ENCODE measurements around the gene PLEKHM3.
"Not testable (repeated sequence)": the region's sequence is repeated elsewhere in the genome, so short reads cannot be mapped to it uniquely, and the experiment has no call there.

PLEKHM3 gene

GRCh38 chr2:207819839-207820784 lies 205.2 kb downstream of the PLEKHM3 start:
- DNase-seq (ENCODE audit: low read depth): no peak

DNA sequence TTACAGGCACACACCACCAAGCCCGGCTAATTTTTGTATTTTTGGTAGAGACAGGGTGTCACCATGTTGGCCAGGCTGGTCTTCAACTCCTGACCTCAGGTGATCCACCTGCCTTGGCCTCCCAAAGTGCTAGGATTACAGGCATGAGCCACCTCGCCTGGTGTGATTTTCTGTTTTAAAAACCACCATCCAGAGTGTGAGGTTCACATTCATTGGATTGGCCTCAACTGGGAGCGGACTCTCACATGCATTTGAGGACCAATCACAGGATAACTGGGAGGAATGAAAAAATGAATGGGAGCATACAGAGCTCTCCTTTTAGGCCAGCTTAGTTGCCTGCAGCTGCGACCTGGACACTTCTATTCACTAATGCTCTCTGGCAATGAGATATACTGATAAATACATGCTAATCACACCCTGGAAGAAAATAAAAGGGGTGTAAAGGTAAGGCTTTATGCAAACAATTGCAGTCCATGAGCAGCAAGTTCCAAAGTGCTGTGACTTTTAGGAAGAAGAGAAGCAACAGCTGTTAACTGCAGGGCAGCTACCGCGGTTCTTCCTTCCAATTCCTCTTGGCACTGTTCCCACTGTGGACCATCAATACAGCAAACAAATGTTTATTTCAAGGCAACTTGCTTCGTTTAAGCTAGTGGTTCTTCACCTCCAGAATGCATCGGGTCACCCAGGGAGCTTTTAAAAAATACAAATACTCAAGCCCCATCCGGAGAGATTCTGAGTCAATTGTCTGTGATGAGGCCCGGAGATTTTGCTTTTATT lies 206.1 kb downstream of the PLEKHM3 start:
- DNase-seq (ENCODE audit: low read depth): no peak

- DNase-seq (ENCODE audit: low read depth): no peak
These were observed 208.8 kb downstream of the PLEKHM3 start for GRCh38 chr2:207816546-207816945.

DNA sequence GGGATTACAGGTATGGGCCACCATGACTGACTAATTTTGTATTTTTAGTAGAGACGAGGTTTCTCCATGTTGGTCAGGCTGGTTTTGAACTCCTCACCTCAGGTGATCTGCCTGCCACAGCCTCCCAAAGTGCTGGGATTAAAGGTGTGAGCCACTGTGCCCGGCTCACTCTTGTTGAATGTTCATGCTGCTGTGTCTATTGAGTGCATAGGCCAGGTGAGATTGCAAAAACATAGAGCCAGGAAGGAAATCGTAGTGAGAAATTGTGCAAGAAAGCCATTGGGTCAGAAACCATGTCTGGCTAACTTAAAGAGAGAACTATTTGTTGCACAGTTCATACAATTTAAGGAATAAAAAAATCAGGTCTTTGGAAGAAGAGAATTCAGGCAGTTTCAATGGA lies 210.1 kb downstream of the PLEKHM3 start:
- DNase-seq (ENCODE audit: low read depth): no peak

DNA sequence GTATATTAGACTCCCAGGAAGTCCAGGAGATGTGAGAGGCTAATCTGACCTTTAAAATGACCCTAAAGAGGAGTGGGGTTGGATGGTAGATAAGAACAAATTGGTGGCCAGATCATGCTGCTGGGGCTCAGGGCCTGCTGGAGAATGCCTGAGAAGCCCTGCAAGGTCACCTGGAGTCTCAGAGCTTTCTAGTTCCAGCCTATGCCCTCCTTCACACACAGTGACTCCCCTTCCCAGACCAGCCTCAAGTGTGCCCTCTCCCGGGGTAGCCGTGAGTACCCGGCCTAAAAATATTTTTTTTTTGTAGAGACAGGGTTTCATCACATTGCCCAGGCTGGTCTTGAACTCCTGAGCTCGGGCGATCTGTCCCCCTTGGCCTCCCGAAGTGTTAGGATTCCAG lies 211.4 kb downstream of the PLEKHM3 start:
- DNase-seq (ENCODE audit: low read depth): no peak

GRCh38 chr2:207813221-207813916 lies 212.0 kb downstream of the PLEKHM3 start:
- DNase-seq (ENCODE audit: low read depth): no peak

DNA sequence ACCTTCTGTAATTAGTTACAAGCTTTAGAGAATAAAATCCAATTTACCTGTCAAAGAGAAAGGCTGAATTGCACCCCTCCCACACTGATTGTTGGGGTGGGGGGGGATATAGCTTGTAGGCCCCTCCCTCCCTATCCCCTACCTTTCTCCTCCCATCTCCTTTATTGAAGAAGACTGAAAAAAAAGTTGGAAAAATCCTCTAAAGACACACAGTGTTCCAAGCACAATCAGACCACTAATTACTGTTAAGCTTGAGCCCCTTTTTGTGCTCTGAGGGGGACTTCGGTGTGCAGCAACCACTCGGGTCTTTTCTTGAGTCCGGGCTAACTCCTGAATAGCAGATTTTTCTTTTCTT lies 212.6 kb downstream of the PLEKHM3 start:
- DNase-seq (ENCODE audit: low read depth): no peak

DNA sequence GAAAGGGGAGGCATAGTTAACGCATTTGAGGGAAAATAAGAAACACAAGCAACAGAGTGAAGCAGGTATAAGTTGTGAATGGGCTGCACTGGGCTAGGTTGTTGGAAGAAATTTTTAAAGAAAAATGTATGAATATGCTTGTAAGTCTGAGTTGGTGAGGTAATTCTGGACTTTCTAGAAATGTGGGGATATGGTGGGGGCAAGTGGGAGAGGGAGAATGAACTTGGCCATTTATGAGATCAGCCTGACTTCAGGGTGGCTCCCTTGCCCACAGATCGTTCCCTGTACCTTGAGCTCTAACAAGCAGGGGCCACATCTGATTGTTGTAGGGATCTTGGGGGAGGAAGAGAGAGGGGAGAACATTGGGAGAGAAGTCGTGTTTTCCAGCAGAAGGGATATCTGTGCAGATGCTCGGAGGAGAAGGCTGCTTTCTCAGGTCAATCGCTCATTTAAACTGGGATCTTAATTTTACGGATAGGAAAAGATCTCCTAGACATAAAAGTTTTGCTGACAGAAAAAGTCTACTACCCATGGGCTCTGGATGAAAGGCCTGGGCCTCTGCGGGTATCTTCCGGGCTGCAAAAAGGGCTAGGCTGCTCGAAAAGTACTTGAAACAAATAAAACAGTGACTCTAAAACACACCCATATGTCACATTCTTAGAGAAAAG lies 213.1 kb downstream of the PLEKHM3 start:
- no peak for DNase-seq (ENCODE audit: low read depth)

DNA sequence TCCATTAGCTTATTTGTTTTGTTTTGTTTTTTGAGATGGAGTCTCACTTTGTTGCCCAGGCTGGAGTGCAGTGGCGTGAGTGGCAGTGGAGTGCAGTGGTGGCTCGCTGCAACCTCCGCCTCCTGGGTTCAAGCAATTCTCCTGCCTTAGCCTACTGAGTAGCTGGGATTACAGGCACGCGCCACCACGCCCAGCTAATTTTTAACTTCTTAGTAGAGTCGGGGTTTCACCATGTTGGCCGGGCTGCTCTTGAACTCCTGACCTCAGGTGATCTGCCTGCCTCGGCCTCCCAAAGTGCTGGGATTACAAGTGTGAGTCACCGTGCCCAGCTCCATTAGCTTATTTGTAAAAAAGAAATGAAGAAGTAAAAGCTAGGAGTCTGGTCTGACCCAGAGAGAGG lies 213.7 kb downstream of the PLEKHM3 start:
- DNase-seq (ENCODE audit: low read depth): not testable (repeated sequence)

GRCh38 chr2:207810200-207810788 lies 215.0 kb downstream of the PLEKHM3 start:
- no peak for DNase-seq (ENCODE audit: low read depth)

DNA sequence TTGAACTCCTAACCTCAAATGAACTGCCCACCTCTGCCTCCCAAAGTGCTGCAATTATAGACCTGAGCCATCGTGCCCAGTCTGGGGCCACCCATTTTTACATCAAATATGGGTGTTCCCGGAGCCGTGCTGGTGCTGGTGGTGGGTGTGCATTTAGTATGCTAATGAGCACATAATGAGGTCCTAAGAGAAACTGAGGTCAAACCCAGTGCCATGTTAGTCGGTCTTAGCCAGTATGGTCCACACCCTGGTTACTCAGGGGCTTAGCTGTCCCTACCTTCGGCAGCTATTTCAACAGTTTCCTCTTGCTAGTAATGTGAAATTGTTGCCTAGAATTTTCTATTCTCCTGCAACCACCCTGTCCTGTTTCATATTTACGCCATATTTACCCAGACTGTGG lies 217.2 kb downstream of the PLEKHM3 start:
- no peak for DNase-seq (ENCODE audit: low read depth)

- no peak for DNase-seq (ENCODE audit: low read depth)
These were observed 217.8 kb downstream of the PLEKHM3 start for GRCh38 chr2:207807516-207807915.

- DNase-seq (ENCODE audit: low read depth): no peak
These were observed 219.6 kb downstream of the PLEKHM3 start for GRCh38 chr2:207805566-207806226.

GRCh38 chr2:207802650-207803049 lies 222.7 kb downstream of the PLEKHM3 start:
- DNase-seq (ENCODE audit: low read depth): no peak

DNA sequence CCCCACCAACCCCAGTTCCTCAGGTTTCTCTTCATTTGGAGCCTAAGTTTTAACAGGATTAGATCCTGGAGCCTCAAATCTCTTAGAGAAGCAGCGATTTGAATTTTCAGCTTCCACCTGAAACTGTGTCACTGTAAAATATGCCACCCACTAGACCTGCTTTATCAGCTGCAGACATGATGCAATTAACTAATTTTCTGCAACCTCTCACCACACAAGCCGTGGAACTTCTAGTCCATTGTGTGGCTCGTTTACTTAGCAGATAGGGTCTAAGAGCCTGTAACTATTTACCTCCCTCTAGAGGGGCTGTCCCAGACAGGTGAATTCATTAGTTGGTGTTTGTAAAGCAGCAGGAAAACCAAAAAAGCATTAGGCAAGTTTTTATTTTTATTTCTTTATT lies 224.1 kb downstream of the PLEKHM3 start:
- no peak for DNase-seq (ENCODE audit: low read depth)

GRCh38 chr2:207796585-207797350 lies 228.6 kb downstream of the PLEKHM3 start:
- DNase-seq (ENCODE audit: low read depth): no peak

- DNase-seq (ENCODE audit: low read depth): no peak
These were observed 233.0 kb downstream of the PLEKHM3 start for GRCh38 chr2:207792244-207792785.

DNA sequence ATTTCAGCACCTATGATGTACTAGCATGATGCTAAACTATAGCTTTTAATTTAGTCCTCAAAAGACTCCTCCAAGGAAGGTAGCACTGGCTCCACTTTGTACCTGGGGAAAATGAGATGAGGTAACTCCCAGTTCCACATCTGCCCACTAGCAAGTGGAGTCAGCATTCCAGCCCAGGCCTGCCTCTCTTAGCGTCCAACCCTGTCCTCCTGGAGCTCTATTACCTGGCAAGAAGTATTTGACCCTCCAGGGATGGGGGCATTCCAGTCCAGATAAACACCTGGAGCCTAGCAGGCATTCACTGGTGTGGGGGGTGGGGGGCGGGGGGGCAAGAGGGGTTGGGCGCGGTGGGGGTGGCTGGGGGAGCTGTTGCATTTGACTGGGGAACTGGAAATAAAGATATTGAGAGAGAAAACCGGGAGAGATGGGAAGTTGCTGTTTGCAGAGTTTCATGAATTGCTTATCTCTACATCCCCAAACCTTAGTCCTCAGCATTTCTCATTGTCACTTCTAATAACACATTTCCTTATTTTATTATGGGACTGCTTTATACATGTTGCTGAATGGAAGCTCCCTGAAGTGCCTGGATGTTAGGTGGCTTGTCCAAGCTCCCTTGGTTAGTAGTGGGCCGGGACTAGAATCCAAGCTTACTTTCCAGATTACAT lies 233.6 kb downstream of the PLEKHM3 start:
- no peak for DNase-seq (ENCODE audit: low read depth)

DNA sequence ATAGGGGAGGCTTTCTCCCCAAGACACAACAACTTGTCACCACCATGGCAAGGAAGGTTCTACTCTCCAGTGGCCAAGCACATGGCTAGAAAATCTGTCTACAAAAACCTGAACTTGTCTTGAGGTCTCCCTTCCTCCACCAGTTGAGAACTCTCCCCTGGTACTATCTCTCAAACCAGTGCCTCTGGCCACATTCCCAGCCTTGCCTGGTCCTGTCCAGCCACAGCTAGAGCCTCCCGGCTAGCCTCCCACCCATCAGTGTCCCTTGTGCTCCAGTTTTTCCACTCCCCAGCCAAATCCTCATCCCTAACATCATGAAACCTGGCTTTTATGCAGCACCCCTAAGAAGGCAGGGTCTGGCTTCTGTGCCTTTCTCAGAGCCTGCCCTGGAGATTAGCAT lies 234.4 kb downstream of the PLEKHM3 start:
- DNase-seq (ENCODE audit: low read depth): no peak

All from stimulated activated CD8-positive, alpha-beta memory T cell treated with anti-CD3 and anti-CD28 coated beads, Interleukin-12 subunit alpha, Interleukin-12 subunit beta, amount 100 ng/mL, for 4 hours (primary cell).